SU-DHL-6 (cell line): ENCODE measurements around the gene EEF2.

Experiments used
- H2AFZ ChIP-seq: fragments of 200-600 bp; sonication (generic); 2 replicates; pipeline ENCODE4 v1.6.1; 2014; ENCODE audit warnings: low read depth, mild to moderate bottlenecking, moderate library complexity, mixed read lengths, antibody characterized with exemption, low read length; ENCODE audit not compliant: severe bottlenecking
- H3F3A ChIP-seq: fragments of 200-600 bp; shearing (Covaris generic); 2 replicates; pipeline ENCODE4 v1.6.0; 2016; ENCODE audit warnings: antibody characterized with exemption, mild to moderate bottlenecking; ENCODE audit not compliant: insufficient read depth
- H3K27ac ChIP-seq: fragments of 200-600 bp; sonication (generic); 2 replicates; pipeline ENCODE4 v1.5.1; 2016; ENCODE audit warnings: low read depth, mild to moderate bottlenecking, low read length, moderate library complexity, mixed read lengths
- H3K27me3 ChIP-seq: fragments of 200-600 bp; sonication (generic), shearing (Covaris generic); 2 replicates; pipeline ENCODE4 v1.6.0; 2014; ENCODE audit warnings: mild to moderate bottlenecking, low read length
- H3K36me3 ChIP-seq: fragments of 200-600 bp; sonication (generic); 2 replicates; pipeline ENCODE4 v1.6.1; 2014; ENCODE audit warnings: mild to moderate bottlenecking, low read length, mixed read lengths
- H3K4me2 ChIP-seq: fragments of 300-600, 200-600 bp; shearing (Covaris generic), sonication (generic); 2 replicates; pipeline ENCODE4 v1.6.0; 2014; ENCODE audit warnings: low read length, low read depth, mild to moderate bottlenecking; ENCODE audit not compliant: poor library complexity, severe bottlenecking
- H3K4me3 ChIP-seq: fragments of 200-600 bp; sonication (generic); 2 replicates; pipeline ENCODE4 v1.5.1; 2014; ENCODE audit warnings: antibody characterized with exemption, low read length, mild to moderate bottlenecking, mixed read lengths; ENCODE audit not compliant: insufficient read depth, poor library complexity, severe bottlenecking
- H3K79me2 ChIP-seq: fragments of 200-600 bp; sonication (generic); 2 replicates; pipeline ENCODE4 v1.6.1; 2014; ENCODE audit warnings: mild to moderate bottlenecking, low read length, moderate library complexity; ENCODE audit not compliant: insufficient read depth
- H3K9ac ChIP-seq: fragments of 200-600 bp; sonication (generic); 2 replicates; pipeline ENCODE4 v1.7.0; 2014; ENCODE audit warnings: mild to moderate bottlenecking, low read length
- H3K9me2 ChIP-seq: fragments of 200-600 bp; sonication (generic); replicated peaks from 2 replicates; pipeline ENCODE4 v1.6.1; 2014; ENCODE audit warnings: low read length; ENCODE audit not compliant: insufficient read depth
- H3K9me3 ChIP-seq: fragments of 200-600 bp; sonication (generic); 2 replicates; pipeline ENCODE4 v1.6.1; 2014; ENCODE audit warnings: low read length, mixed read lengths; ENCODE audit not compliant: insufficient read depth
- H4K20me1 ChIP-seq: fragments of 200-600 bp; sonication (generic); 2 replicates; pipeline ENCODE4 v1.6.1; 2014; ENCODE audit warnings: low read depth, mild to moderate bottlenecking, antibody characterized with exemption, low read length, moderate library complexity, mixed read lengths
- CTCF ChIP-seq: fragments of 200-600 bp; sonication (generic); IDR thresholded peaks from one replicate; pipeline ENCODE4 v1.5.1; 2017; ENCODE audit warnings: antibody characterized with exemption, mild to moderate bottlenecking, low read length, moderate library complexity; ENCODE audit not compliant: insufficient read depth, poor library complexity, severe bottlenecking
- EZH2phosphoT487 ChIP-seq: fragments of 200-600 bp; sonication (generic), shearing (Covaris generic); conservative IDR thresholded peaks from 2 replicates; pipeline ENCODE4 v1.6.1; 2018; ENCODE audit warnings: mild to moderate bottlenecking, antibody characterized with exemption, low read length, moderate library complexity, mixed read lengths

Gene EEF2

GRCh38 chr19:3976495-3977241, 8.6 kb downstream of the EEF2 start:
- no peak overlapping the region for H3K4me2 ChIP-seq
- TF ChIP-seq CTCF (no peak), EZH2phosphoT487 (no peak)
- H3K9me2 ChIP-seq: no peaks in the 10 kb centered on the region
- peaks cover 35% of the 10 kb centered on the region; the same call in 1 of the 2 replicates for H3K36me3 ChIP-seq
- no peaks in the 10 kb centered on the region for H3K9me3 ChIP-seq
- H3K4me3 ChIP-seq: no peak overlapping the region
- peaks cover 32% of the 10 kb centered on the region; the same call in 1 of the 2 replicates for H4K20me1 ChIP-seq
- H3F3A ChIP-seq: peaks cover 60% of the 10 kb centered on the region
- H3K79me2 ChIP-seq: peaks cover 21% of the 10 kb centered on the region
- H2AFZ ChIP-seq: no peak overlapping the region
- H3K9ac ChIP-seq: no peak overlapping the region
- H3K27me3 ChIP-seq: no peaks in the 10 kb centered on the region
- no peak overlapping the region for H3K27ac ChIP-seq

DNA sequence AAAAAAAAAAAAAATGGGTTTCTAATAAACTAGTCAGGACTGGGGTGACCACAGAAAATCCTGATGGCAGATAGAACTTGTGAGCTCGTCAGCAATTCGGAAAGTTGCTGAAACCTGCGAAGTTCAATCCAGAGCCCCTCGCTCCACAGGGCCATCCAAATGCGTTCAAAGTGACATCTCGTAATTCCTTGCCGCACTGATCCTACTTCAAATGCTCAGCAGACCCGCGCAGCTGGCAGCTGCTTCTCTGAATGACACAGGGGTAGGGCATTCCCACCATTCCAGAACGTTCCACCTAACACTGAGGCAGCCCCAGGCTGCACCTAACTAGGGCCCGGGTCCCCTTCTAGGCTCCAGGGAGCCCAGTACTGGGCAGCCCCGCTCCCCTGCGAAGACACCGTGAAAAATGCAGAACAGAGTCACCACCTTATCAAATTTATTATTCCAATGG, 9.6 kb downstream of the EEF2 start:
- peaks cover 15% of the 10 kb centered on the region for H3K79me2 ChIP-seq
- H3K27ac ChIP-seq: no peak overlapping the region
- H4K20me1 ChIP-seq: peaks cover 23% of the 10 kb centered on the region; the same call in 1 of the 2 replicates
- no peaks in the 10 kb centered on the region for H3K9me2 ChIP-seq
- no peaks in the 10 kb centered on the region for H3K27me3 ChIP-seq
- no peak overlapping the region for H3K4me2 ChIP-seq
- H3F3A ChIP-seq: peaks cover 54% of the 10 kb centered on the region
- H3K36me3 ChIP-seq: peaks cover 26% of the 10 kb centered on the region; the same call in 1 of the 2 replicates
- TF ChIP-seq EZH2phosphoT487 (no peak), CTCF (no peak)
- H3K9me3 ChIP-seq: no peaks in the 10 kb centered on the region
- no peak overlapping the region for H2AFZ ChIP-seq
- H3K9ac ChIP-seq: no peak overlapping the region
- H3K4me3 ChIP-seq: no peak overlapping the region

DNA sequence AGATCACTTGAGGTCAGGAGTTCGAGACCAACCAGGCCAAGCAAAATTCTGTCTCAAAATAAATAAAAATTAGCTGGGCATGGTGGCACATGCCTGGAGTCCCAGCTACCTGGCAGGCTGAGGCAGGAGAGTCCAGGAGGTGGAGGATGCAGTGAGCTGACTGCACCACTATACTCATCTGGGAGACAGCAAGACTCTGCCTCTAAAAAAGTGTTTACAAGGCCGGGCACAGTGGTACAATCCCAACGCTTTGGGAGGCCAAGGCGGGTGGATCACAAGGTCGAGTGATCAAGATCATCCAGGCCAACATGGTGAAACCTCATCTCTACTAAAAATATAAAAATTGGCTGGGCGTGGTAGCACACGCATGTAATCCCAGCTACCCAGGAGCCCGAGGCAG, 10.1 kb downstream of the EEF2 start:
- no peak overlapping the region for H3K4me2 ChIP-seq
- H3K9me3 ChIP-seq: no peaks in the 10 kb centered on the region
- H3F3A ChIP-seq: peaks cover 50% of the 10 kb centered on the region
- no peak overlapping the region for H3K4me3 ChIP-seq
- no peak overlapping the region for H3K9ac ChIP-seq
- H3K9me2 ChIP-seq: no peaks in the 10 kb centered on the region
- H2AFZ ChIP-seq: no peak overlapping the region
- H3K27me3 ChIP-seq: no peaks in the 10 kb centered on the region
- peaks cover 15% of the 10 kb centered on the region for H3K79me2 ChIP-seq
- peaks cover 22% of the 10 kb centered on the region; the same call in 1 of the 2 replicates for H4K20me1 ChIP-seq
- TF ChIP-seq EZH2phosphoT487 (no peak), CTCF (no peak)
- no peak overlapping the region for H3K27ac ChIP-seq
- H3K36me3 ChIP-seq: peaks cover 20% of the 10 kb centered on the region; the same call in 1 of the 2 replicates
